ENCODE measurements around the gene MRPL1.

GRCh38 chr4:77827343-77827742, 35.3 kb upstream of the MRPL1 start:
- TF ChIP-seq CTCF (conservative IDR thresholded peaks at IDR 0.05 in 1 of 2, IDR thresholded peaks at IDR 0.05 in 1 of 2; ENCODE audit: extremely low read depth in 1 of 2, insufficient read depth in 1 of 2, low read depth in 1 of 2, low read length in 2 of 2): no peak
- no peak for TF ChIP-seq EZH2 (IDR thresholded peaks at IDR 0.05; ENCODE audit: borderline replicate concordance, low read length)

Measured in mammary epithelial cell (primary cell).